ENCODE results near the gene RMND5A.

RMND5A gene

GRCh38 chr2:86794861-86795260 is 74.8 kb downstream of the RMND5A start:
- peak in 1 of 2 donors; percentile 47 for DNase-seq

GRCh38 chr2:86800856-86801567 is 80.9 kb downstream of the RMND5A start:
- no peak for DNase-seq

- DNase-seq: no peak
These were observed 86.2 kb downstream of the RMND5A start for GRCh38 chr2:86806059-86806857.

- no peak for DNase-seq
These were observed 87.0 kb downstream of the RMND5A start for GRCh38 chr2:86807133-86807467.

GRCh38 chr2:86807468-86808275 is 87.6 kb downstream of the RMND5A start:
- peak; percentile 41 to 69 for DNase-seq

GRCh38 chr2:86808315-86809161 is 88.4 kb downstream of the RMND5A start:
- peak; percentile 92 to 95 for DNase-seq

GRCh38 chr2:86809481-86810121 is 89.5 kb downstream of the RMND5A start:
- DNase-seq: peak in 1 of 2 donors; percentile 37

GRCh38 chr2:86815611-86816010 is 95.5 kb downstream of the RMND5A start:
- DNase-seq: peak in 1 of 2 donors; percentile 45

- no peak for DNase-seq
These were observed 98.2 kb downstream of the RMND5A start for GRCh38 chr2:86818114-86818801.

- DNase-seq: no peak
These were observed 98.9 kb downstream of the RMND5A start for GRCh38 chr2:86818957-86819356.

- no peak for DNase-seq
These were observed 101.2 kb downstream of the RMND5A start for GRCh38 chr2:86821306-86821705.

GRCh38 chr2:86821842-86822241 is 101.8 kb downstream of the RMND5A start:
- DNase-seq: no peak

- no peak for DNase-seq
These were observed 102.7 kb downstream of the RMND5A start for GRCh38 chr2:86822668-86823345.

GRCh38 chr2:86825036-86825692 is 105.1 kb downstream of the RMND5A start:
- DNase-seq: peak in 1 of 2 donors; percentile 33

GRCh38 chr2:86825693-86826381 is 105.7 kb downstream of the RMND5A start:
- peak; percentile 62 to 83 for DNase-seq

GRCh38 chr2:86826951-86827350 is 106.9 kb downstream of the RMND5A start:
- DNase-seq: no peak
